Stimulated activated CD8-positive, alpha-beta memory T cell treated with anti-CD3 and anti-CD28 coated beads, Interleukin-15, amount 100 ng/mL, for 24 hours (primary cell): ENCODE measurements around the gene RHOB.
"Not testable (repeated sequence)": the region's sequence is repeated elsewhere in the genome, so short reads cannot be mapped to it uniquely, and the experiment has no call there.

ENCODE experiments used
- DNase-seq: peaks from one replicate; pipeline ENCODE4 v3.0.0-alpha.2; 2020; ENCODE audit warnings: low read depth

Gene RHOB

GRCh38 chr2:20493095-20493494, 46.2 kb downstream of the RHOB start:
- DNase-seq, result not testable (repeated sequence)

GRCh38 chr2:20494241-20494640, 47.4 kb downstream of the RHOB start:
- no peak for DNase-seq

- DNase-seq, result no peak
These were observed 49.4 kb downstream of the RHOB start for GRCh38 chr2:20496076-20496872.

GRCh38 chr2:20496942-20497341, 50.1 kb downstream of the RHOB start:
- DNase-seq, result no peak
